Measurements from ENCODE around the gene DBN1. TPM values are rescaled to one million over a fixed set of nuclear protein-coding genes. Genes with fewer than 3 reads are reported as not detected.

Gene DBN1
- total and polyA plus RNA-seq, 9 of the 15 experiments (the other 6 are each of a cell fraction or from before 2014, with no cell fraction given): 0.25 to 87.2 (median 27.9) TPM

- peak overlapping the region; percentile 95 for H3K27ac ChIP-seq (ENCODE audit: extremely low read depth, low read depth, low read length)
- peaks cover 51% of the 10 kb centered on the region for H3K79me2 ChIP-seq (ENCODE audit: control insufficient read depth, insufficient read depth, low read length)
- in situ Hi-C loops (cut with MboI): no loop called here
- H3K9me3 ChIP-seq (replicated peaks; ENCODE audit: control insufficient read depth, insufficient read depth, low read depth, low read length): no peaks in the 10 kb centered on the region
- peak overlapping the region; percentile 68 to 98 for H3K9ac ChIP-seq (ENCODE audit: insufficient read depth in 1 of 2, low read depth in 2 of 2, low read length in 2 of 2)
- intact Hi-C loops (cut with micrococcal nuclease): no loop called here
- H3K9me1 ChIP-seq (ENCODE audit: control insufficient read depth, insufficient read depth, low read length): no peaks in the 10 kb centered on the region
- no peak for ATAC-seq
- no peaks in the 10 kb centered on the region for H3K27me3 ChIP-seq (ENCODE audit: control insufficient read depth in 2 of 2, insufficient read depth in 2 of 2, low read length in 2 of 2)
- no peak overlapping the region for H3K4me3 ChIP-seq
- H4K20me1 ChIP-seq (replicated peaks; ENCODE audit: control insufficient read depth, insufficient read depth, low read length): peaks cover 3% of the 10 kb centered on the region; the same call in 1 of the 2 replicates
- FAIRE-seq: no peak
- peaks cover 49 to 95% of the 10 kb centered on the region in 2 experiments for H3K4me1 ChIP-seq (replicated peaks in 1 of 2; ENCODE audit: control insufficient read depth in 2 of 2, insufficient read depth in 2 of 2, low read length in 2 of 2)
- peak overlapping the region; percentile 52 for H3K4me2 ChIP-seq (ENCODE audit: insufficient read depth, low read length)
- no peak for DNase-seq (ENCODE audit: extremely low read depth in 1 of 4, low spot score in 3 of 4)
- BruUV-seq (replicated peaks): no TSS peak
- 50% methylated on average over 5 of the region's 5 CpGs for WGBS (ENCODE audit: insufficient coverage, low coverage, missing lambda C conversion rate)
- peaks cover 65% of the 10 kb centered on the region; the same call in 2 of the 3 replicates for H3K36me3 ChIP-seq (ENCODE audit: control insufficient read depth, insufficient read depth, low read length)
- ChIA-PET CTCF (ENCODE audit: low intra/inter-chr PET ratio) (no interaction called here), POLR2A (interaction anchor here (0.5 to 4.0 kb wide), 15 partner anchors 9 to 523 kb away, joined by 3 to 21 read pairs (median 4); partner anchors contain the start of gene DOK3)
- H2AFZ ChIP-seq (ENCODE audit: low read depth, low read length): no peak overlapping the region
- no peak for TF ChIP-seq GABPA (tag; conservative IDR thresholded peaks at IDR 0.05; ENCODE audit: low read depth)
- no peak for TF ChIP-seq ELK1 (CRISPR knock-in tag; IDR thresholded peaks at IDR 0.05)
- no peak for TF ChIP-seq NR2F6 (CRISPR knock-in tag; IDR thresholded peaks at IDR 0.05)
- 0 out of 2 replicates have a peak, but pooled peaks have one; percentile 43 for TF ChIP-seq ZNF592 (IDR thresholded peaks at IDR 0.05)
- no peak for TF ChIP-seq RBM39 (optimal IDR thresholded peaks at IDR 0.05; ENCODE audit: low read depth, low read length)
- TF ChIP-seq THAP7 (CRISPR knock-in tag; IDR thresholded peaks at IDR 0.05): no peak
- TF ChIP-seq RFX7 (CRISPR knock-in tag; IDR thresholded peaks at IDR 0.05): no peak
- TF ChIP-seq HDGF (IDR thresholded peaks at IDR 0.05): no peak
- TF ChIP-seq ZFP30 (CRISPR knock-in tag; IDR thresholded peaks at IDR 0.05; ENCODE audit: borderline replicate concordance): no peak
- TF ChIP-seq U2AF2 (optimal IDR thresholded peaks at IDR 0.05; ENCODE audit: low read depth, low read length): no peak
- TF ChIP-seq YBX1 (IDR thresholded peaks at IDR 0.05): no peak
- no peak for TF ChIP-seq FOXP4 (CRISPR knock-in tag; IDR thresholded peaks at IDR 0.05; ENCODE audit: borderline replicate concordance)
- no peak for TF ChIP-seq ZNF277 (CRISPR knock-in tag; IDR thresholded peaks at IDR 0.05; ENCODE audit: borderline replicate concordance)
Observed at GRCh38 chr5:177493795-177494345, 20.4 kb upstream of the DBN1 start.

All from K562 (cell line).